Measurements from ENCODE around the gene ARHGAP23. TPM values are rescaled to one million over a fixed set of nuclear protein-coding genes. Genes with fewer than 3 reads are reported as not detected.
A peak's percentile ranks its signal among the peaks of the same experiment; 100 is the strongest.

ARHGAP23 gene
- total RNA-seq, 2 experiments from 2014 or later: 0.40 TPM; not detected in 1

DNA sequence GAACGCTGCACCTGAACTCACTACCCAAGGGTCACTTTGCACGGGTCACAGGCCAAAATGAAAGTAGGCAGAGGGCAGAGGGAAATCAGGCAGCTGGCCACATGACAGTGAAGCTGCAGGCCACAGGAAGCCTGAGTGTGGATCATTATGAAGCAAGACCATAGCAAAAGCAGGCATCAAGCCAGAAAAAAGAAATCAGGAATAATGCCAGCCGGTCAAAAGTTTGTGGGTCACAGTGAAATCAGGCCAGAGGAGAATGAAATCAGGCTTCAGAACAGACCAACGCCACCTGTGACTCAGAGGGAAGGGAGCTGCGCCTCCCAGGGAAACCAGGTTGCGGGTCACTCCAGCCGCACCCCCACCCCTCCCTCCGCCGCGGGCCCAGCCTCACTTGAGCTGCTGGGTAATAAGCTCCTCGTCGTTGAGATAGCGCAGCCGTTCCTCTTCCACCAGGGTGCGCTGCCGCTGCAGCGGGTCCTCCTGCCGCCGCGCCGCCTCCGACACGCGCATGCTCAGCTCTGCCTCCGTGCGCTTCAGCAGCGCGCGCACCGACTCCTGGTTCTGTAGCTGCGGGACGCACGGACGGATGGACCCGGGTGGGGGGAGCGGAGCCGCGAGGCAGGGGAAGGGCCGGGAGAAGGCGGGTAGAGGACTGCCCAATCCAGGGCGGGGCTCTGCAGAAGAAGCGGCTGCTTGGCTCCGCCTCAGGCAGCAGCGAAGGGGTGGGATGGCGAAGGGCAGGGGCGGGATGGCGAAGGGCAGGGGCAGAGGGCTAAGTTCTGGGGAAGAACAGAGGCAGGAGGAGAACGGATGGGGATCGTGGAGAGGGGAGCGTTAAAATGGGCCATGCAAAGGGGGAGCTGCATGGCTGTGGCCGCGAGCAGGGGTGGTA lies 129.8 kb downstream of the ARHGAP23 start:
- H3K4me3 Mint-ChIP-seq: peak overlapping the region; percentile 78
- peak; percentile 85 for ATAC-seq

DNA sequence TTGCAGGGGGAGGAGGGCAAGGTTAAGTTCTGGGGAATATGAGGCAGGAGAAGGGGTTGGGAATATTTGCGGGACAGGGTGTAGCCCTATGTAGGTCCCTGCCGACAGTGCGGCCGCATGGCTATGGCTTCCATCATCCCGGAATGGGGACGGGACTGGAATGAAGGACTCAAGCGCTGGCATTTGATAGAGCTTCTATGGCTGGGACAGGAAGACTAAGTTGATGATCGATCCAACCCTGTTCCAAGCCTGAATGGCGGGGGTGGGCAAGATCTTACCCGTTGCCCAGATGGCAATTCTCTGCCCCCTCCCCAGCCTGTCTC lies 130.4 kb downstream of the ARHGAP23 start:
- DNase-seq (no peak), ATAC-seq (peak; percentile 16)
- H3K27me3 Mint-ChIP-seq: peaks cover 64% of the 10 kb centered on the region
- H3K4me3 Mint-ChIP-seq: peak overlapping the region; percentile 78
- no peaks in the 10 kb centered on the region for H3K9me3 Mint-ChIP-seq (ENCODE audit: low read depth)
- H3K36me3 Mint-ChIP-seq: no peaks in the 10 kb centered on the region
- CTCF ChIA-PET: interaction anchor here (0.7 to 8.8 kb wide), 41 partner anchors 8 to 801 kb away, joined by 3 to 365 read pairs (median 5); partner anchors contain the start of genes CISD3, EPOP, PSMB3 and SRCIN1
- H3K27ac Mint-ChIP-seq: no peak overlapping the region
- peaks cover 26% of the 10 kb centered on the region for H3K4me1 Mint-ChIP-seq

More for the DNA sequence above, 129.8 kb downstream of the ARHGAP23 start:
- H3K27ac Mint-ChIP-seq: no peak overlapping the region
- no peaks in the 10 kb centered on the region for H3K36me3 Mint-ChIP-seq
- peaks cover 24% of the 10 kb centered on the region for H3K4me1 Mint-ChIP-seq
- CTCF ChIA-PET: interaction anchor here (0.6 to 8.8 kb wide), 43 partner anchors 8 to 742 kb away, joined by 3 to 365 read pairs (median 5); partner anchors contain the start of genes CISD3, EPOP, SRCIN1 and STAC2
- DNase-seq: peak; percentile 92
- peaks cover 63% of the 10 kb centered on the region for H3K27me3 Mint-ChIP-seq
- no peaks in the 10 kb centered on the region for H3K9me3 Mint-ChIP-seq (ENCODE audit: low read depth)

DNA sequence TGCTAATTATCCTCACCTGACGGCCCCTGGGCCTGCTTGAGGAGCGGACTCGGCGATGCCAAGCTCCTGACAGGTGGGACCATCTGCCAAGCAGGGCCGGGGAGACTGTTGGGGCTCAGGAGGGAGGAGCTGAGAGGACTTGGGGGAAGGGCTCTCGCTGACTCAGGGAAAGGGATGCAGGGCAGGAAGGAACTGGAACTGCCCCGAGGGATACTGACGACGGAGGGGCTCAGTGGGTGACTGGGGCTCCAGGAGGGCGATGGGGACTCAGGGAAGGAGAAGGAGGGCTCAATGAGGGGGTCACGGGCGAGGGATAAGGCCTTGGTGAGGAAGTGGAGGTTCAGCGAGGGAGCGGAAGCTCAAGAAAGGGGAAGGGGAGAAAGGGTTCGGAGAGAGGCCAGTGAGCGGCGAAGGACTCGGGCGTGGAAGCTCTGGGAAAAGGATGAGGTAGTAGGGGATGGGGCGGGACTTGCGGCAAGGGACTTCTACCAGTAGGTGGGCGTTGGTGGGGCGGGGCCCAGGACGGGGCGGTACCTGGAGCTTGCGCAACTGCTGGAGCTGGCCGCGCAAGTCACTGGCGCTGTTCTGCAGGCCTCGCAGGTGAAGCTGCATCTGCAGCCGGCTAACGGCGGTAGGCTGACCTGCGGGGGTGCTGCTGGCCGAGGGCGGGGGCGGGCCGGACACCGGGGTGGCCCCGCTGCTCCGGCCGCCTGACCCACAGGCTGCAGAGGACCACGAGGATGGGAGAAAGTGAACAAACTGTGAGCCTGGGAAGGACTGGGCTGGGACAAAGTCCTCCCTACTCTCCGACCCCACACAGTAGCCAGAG lies 131.0 kb downstream of the ARHGAP23 start:
- no peaks in the 10 kb centered on the region for H3K36me3 Mint-ChIP-seq
- CTCF ChIA-PET: interaction anchor here (0.8 to 8.8 kb wide), 29 partner anchors 11 to 801 kb away, joined by 3 to 365 read pairs (median 5); partner anchors contain the start of genes CISD3, EPOP, PSMB3 and SOCS7
- peak overlapping the region; percentile 78 for H3K4me3 Mint-ChIP-seq
- DNase-seq (peak; percentile 92), ATAC-seq (peak; percentile 80)
- H3K27ac Mint-ChIP-seq: peak overlapping the region; percentile 22
- H3K27me3 Mint-ChIP-seq: peaks cover 69% of the 10 kb centered on the region
- H3K9me3 Mint-ChIP-seq (ENCODE audit: low read depth): no peaks in the 10 kb centered on the region
- H3K4me1 Mint-ChIP-seq: peaks cover 26% of the 10 kb centered on the region

DNA sequence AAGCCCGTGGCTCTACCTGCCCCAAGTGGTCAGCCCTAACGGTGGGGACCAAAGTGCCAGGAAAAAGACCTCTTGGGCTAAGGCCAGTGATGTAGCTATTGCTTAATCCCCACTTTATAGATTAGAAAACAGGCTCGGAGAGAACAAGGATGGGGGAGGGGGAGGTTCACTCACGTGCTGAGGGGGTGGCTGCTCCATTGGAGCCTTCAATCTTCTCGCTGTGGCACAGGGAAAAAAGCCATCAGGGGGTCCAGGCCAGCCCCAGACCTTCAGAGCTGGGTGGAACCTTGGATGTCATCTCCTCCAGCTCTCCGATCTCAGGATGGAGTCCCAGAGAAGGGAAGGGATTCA lies 131.6 kb downstream of the ARHGAP23 start:
- H3K9me3 Mint-ChIP-seq (ENCODE audit: low read depth): no peaks in the 10 kb centered on the region
- CTCF ChIA-PET: interaction anchor here (1.0 to 8.8 kb wide), 20 partner anchors 12 to 802 kb away, joined by 3 to 365 read pairs (median 10); partner anchors contain the start of genes EPOP, PSMB3, SOCS7 and SRCIN1
- no peaks in the 10 kb centered on the region for H3K36me3 Mint-ChIP-seq
- no peak overlapping the region for H3K4me3 Mint-ChIP-seq
- DNase-seq (no peak), ATAC-seq (no peak)
- H3K27ac Mint-ChIP-seq: no peak overlapping the region
- peaks cover 26% of the 10 kb centered on the region for H3K4me1 Mint-ChIP-seq
- peaks cover 69% of the 10 kb centered on the region for H3K27me3 Mint-ChIP-seq

DNA sequence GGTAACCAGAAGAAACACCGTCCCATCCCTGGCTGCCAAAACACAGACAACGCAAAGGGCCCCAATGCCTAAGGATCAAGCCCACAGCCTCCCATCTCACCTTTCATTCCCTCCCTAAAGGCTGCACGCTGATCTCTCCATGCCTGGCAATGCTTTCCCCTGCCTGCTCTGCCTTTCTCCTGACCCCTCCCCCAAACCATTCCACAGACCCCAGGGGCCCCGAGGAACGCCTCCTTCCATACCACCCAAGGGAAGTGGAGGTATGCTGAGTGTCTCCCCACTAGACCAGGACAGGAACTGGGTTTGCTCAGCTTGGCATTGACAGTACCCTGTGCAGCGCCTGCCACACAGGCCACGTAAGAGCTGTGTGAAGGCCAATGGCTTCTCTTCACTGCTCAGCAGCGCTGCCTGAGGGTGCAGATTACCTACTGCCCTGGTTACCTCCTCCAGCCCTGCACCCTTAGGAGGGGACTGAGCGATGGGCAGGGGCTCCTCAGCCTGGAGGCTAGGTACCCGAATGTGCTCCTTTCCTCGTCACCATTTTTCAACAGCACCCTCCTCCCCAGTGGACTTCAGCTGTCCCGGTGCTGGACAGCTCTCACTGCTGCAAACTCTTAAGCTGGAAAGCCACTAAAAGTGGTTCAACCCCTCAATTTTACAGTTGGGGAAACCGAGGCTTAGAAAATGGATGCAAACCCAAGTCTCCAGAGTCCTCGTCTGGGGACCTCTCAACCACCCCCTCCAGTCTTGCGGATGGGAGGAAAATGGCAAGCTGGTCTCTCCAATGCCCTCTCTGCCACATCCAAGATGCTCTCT lies 132.4 kb downstream of the ARHGAP23 start:
- H3K9me3 Mint-ChIP-seq (ENCODE audit: low read depth): no peaks in the 10 kb centered on the region
- no peaks in the 10 kb centered on the region for H3K36me3 Mint-ChIP-seq
- ATAC-seq: no peak
- H3K4me1 Mint-ChIP-seq: peaks cover 26% of the 10 kb centered on the region
- DNase-seq: peak; percentile 45
- H3K4me3 Mint-ChIP-seq: no peak overlapping the region
- peaks cover 68% of the 10 kb centered on the region for H3K27me3 Mint-ChIP-seq
- H3K27ac Mint-ChIP-seq: no peak overlapping the region
- CTCF ChIA-PET: interaction anchor here (1.0 to 8.8 kb wide), 8 partner anchors 15 to 191 kb away, joined by 3 to 365 read pairs (median 30); partner anchors contain the start of genes EPOP, PSMB3 and SRCIN1

DNA sequence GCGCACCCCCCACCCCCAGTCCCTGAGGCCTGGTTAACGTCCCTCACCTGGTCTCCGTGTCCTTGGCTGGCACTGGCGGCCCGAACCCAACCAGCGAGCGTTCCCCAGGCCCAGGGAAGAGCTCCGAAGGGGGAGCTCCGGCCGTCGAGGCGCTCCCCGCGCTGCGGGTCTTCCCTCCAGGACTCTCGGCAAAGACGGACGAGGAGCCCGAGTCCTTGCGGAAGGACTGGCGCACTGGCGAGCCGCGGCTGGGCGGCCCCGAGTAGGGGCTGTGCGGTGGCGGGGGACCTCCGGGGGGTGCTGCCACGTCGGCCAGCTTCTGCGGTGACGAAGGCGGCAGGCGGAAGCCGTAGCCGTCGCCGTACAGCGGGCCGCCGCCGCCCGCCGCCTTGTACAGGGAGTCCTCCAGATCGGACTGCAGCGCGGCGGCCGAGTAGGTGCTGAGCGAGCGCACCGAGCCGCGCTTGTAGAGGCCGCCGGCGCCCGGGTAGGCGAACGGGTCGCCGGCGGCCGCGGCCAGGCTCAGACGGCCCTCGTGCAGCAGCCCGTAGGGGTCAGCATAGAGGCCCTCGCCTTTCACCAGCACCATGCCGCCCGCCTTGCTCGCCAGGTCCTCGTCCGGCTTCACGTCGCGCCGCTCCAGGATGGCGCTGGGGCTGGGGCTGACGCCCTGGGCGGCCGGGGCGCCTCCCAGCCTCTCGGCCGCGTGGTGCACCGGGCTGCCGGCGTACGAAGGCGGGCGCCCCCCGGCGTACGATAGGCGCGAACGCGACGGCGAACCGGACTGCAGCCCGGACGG lies 133.4 kb downstream of the ARHGAP23 start:
- Mint-ChIP-seq H3K4me1 (peaks cover 26% of the 10 kb centered on the region), H3K27me3 (peaks cover 72% of the 10 kb centered on the region), H3K27ac (no peak overlapping the region), H3K9me3 (ENCODE audit: low read depth) (no peaks in the 10 kb centered on the region), H3K4me3 (no peak overlapping the region), H3K36me3 (no peaks in the 10 kb centered on the region)
- DNase-seq: no peak
- CTCF ChIA-PET: interaction anchor here (1.0 to 5.8 kb wide), 3 partner anchors 16 to 44 kb away, joined by 3 to 184 read pairs (median 90); partner anchors contain the start of gene SRCIN1
- ATAC-seq: no peak

Other genes with a start within 250 kb of the ARHGAP23 start
- gene TBC1D3, start 235.9 kb upstream of the ARHGAP23 start, total RNA-seq: 1 to 10 TPM; 2.6 to 3.7 TPM
- gene MRPL45, start 131.3 kb upstream of the ARHGAP23 start, total RNA-seq: 10 to 100 TPM; 22.3 to 36.8 TPM
- gene GPR179, start 84.5 kb upstream of the ARHGAP23 start, total RNA-seq: under 1 TPM in 1 of 2 experiments, not detected in 1; 0.02 TPM
- 10 to 100 TPM; 16.2 to 16.8 TPM for gene SOCS7, start 76.6 kb upstream of the ARHGAP23 start, total RNA-seq
- under 1 TPM; 0.26 to 0.30 TPM for gene SRCIN1, start 177.5 kb downstream of the ARHGAP23 start, total RNA-seq
- gene EPOP, start 246.5 kb downstream of the ARHGAP23 start, total RNA-seq: 10 to 100 TPM; 10.4 to 20.1 TPM